Panc1 (cell line): ENCODE data around the gene BICD2.

Source experiments
- POLR2AphosphoS5 ChIP-seq: IDR thresholded peaks from 2 replicates; pipeline ENCODE4 v1.6.1; 2012; ENCODE audit warnings: mild to moderate bottlenecking, low read depth, low read length, moderate library complexity
- REST ChIP-seq, 2 experiments: IDR thresholded peaks; 2 replicates each; pipeline ENCODE4 v1.6.1; 2011 to 2012; ENCODE audit warnings: low read depth in 2 of 2, control low read depth in 1 of 2, low read length in 1 of 2, mild to moderate bottlenecking in 1 of 2, moderate library complexity in 1 of 2; ENCODE audit not compliant: insufficient read depth in 1 of 2
- TF ChIP-seq, protein P1 (sequence below): fragments of 450-650 bp; IDR thresholded peaks from 2 replicates; pipeline ENCODE4 v1.5.1; 2017; ENCODE audit warnings: mild to moderate bottlenecking

DNA sequence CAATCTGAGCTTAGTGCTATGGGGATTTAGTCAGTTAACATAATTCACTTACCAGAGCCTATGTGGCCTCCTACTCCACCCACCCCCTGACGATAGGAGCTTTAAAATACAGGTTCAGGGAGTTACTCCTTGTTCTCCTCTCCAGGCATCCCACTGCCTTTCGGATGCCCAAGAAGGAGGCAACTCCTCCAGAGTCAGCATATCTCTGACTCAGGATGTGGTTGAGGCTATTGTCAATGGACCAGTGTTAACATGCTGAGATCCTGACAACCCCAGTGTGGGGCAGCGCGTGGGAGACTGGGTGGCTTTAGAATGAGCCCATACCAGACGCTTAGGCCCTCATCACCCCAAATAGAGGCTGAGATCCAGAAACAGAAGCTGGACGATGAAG, 27.4 kb downstream of the BICD2 start:
- TF ChIP-seq, protein P1, sequence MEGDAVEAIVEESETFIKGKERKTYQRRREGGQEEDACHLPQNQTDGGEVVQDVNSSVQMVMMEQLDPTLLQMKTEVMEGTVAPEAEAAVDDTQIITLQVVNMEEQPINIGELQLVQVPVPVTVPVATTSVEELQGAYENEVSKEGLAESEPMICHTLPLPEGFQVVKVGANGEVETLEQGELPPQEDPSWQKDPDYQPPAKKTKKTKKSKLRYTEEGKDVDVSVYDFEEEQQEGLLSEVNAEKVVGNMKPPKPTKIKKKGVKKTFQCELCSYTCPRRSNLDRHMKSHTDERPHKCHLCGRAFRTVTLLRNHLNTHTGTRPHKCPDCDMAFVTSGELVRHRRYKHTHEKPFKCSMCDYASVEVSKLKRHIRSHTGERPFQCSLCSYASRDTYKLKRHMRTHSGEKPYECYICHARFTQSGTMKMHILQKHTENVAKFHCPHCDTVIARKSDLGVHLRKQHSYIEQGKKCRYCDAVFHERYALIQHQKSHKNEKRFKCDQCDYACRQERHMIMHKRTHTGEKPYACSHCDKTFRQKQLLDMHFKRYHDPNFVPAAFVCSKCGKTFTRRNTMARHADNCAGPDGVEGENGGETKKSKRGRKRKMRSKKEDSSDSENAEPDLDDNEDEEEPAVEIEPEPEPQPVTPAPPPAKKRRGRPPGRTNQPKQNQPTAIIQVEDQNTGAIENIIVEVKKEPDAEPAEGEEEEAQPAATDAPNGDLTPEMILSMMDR, result no peak
- TF ChIP-seq POLR2AphosphoS5 (no peak), REST (IDR thresholded peaks at IDR 0.05; ENCODE audit: insufficient read depth in 1 of 2, low read depth in 2 of 2, low read length in 1 of 2) (no peak)
